Fibroblast of lung (primary cell): ENCODE data around the gene RGS7. TPM values are rescaled to one million over a fixed set of nuclear protein-coding genes. Genes with fewer than 3 reads are reported as not detected.
"Not testable (repeated sequence)": the region's sequence is repeated elsewhere in the genome, so short reads cannot be mapped to it uniquely, and the experiment has no call there.

Source experiments
- DNase-seq, 2 donors: peaks; one replicate each; pipeline versions ENCODE4 v3.0.0 to v3.0.0-alpha.2; 2010; ENCODE audit warnings: low read depth in 2 of 2
- H2AFZ ChIP-seq: 2 replicates; pipeline ENCODE4 v1.5.1; 2012; ENCODE audit warnings: low read length, control low read depth, inconsistent platforms
- H3K27ac ChIP-seq: 2 replicates; pipeline ENCODE4 v1.5.1; 2011; ENCODE audit warnings: low read length, control low read depth; ENCODE audit not compliant: insufficient read depth
- H3K27me3 ChIP-seq: 2 replicates; pipeline ENCODE4 v1.5.1; 2011; ENCODE audit warnings: mild to moderate bottlenecking, low read length; ENCODE audit not compliant: control insufficient read depth, insufficient read depth
- H3K36me3 ChIP-seq: 2 replicates; pipeline ENCODE4 v1.5.1; 2011; ENCODE audit warnings: low read length; ENCODE audit not compliant: control insufficient read depth, insufficient read depth
- H3K4me1 ChIP-seq: 2 replicates; pipeline ENCODE4 v1.5.1; 2011; ENCODE audit warnings: low read length; ENCODE audit not compliant: control insufficient read depth, insufficient read depth; ENCODE audit errors: extremely low read depth
- H3K4me2 ChIP-seq: 2 replicates; pipeline ENCODE4 v1.5.1; 2011; ENCODE audit warnings: low read length, control low read depth; ENCODE audit not compliant: insufficient read depth; ENCODE audit errors: extremely low read depth
- H3K4me3 ChIP-seq, 4 experiments: fragments of 200-600 bp in 1 of 4; sonication (generic) in 1 of 4; replicated peaks in 1 of 4; 2 replicates each; pipeline ENCODE4 v1.5.1; 2011 to 2016; ENCODE audit warnings: low read length in 4 of 4, low read depth in 3 of 4, mild to moderate bottlenecking in 3 of 4, control low read depth in 2 of 4, inconsistent platforms in 1 of 4, mixed read lengths in 1 of 4; ENCODE audit not compliant: insufficient read depth in 1 of 4; ENCODE audit errors: control extremely low read depth in 1 of 4
- H3K79me2 ChIP-seq: 2 replicates; pipeline ENCODE4 v1.5.1; 2012; ENCODE audit warnings: mild to moderate bottlenecking, low read length, inconsistent platforms; ENCODE audit not compliant: control insufficient read depth, insufficient read depth
- H3K9ac ChIP-seq: 2 replicates; pipeline ENCODE4 v1.5.1; 2011; ENCODE audit warnings: mild to moderate bottlenecking, low read length, control low read depth; ENCODE audit not compliant: insufficient read depth
- H3K9me3 ChIP-seq: 2 replicates; pipeline ENCODE4 v1.5.1; 2012; ENCODE audit warnings: low read depth, low read length; ENCODE audit not compliant: control insufficient read depth, insufficient read depth
- H4K20me1 ChIP-seq: 2 replicates; pipeline ENCODE4 v1.5.1; 2011; ENCODE audit warnings: low read length; ENCODE audit not compliant: control insufficient read depth, insufficient read depth; ENCODE audit errors: extremely low read depth
- CTCF ChIP-seq, 2 donors: IDR thresholded peaks in 1 of 2; conservative IDR thresholded peaks in 1 of 2; 1 replicate in 1 of 2; 2 replicates in 1 of 2; pipeline ENCODE4 v1.5.1; 2011 to 2012; ENCODE audit warnings: low read length in 2 of 2, control low read depth in 1 of 2, inconsistent platforms in 1 of 2, low read depth in 1 of 2, mild to moderate bottlenecking in 1 of 2
- EZH2 ChIP-seq: IDR thresholded peaks from 2 replicates; pipeline ENCODE4 v1.5.1; 2012; ENCODE audit warnings: low read length, control low read depth, mild to moderate bottlenecking; ENCODE audit errors: missing control alignments
- polyA plus RNA-seq, 2 donors: library from polyadenylated mRNA; depleted of rRNA in 1 of 2; stranded (reverse) in 1 of 2; unstranded in 1 of 2; fragments of >200 nt; gene quantifications; 2 replicates each; pipeline ENCODE4 v1.2.1, GENCODE V29; 2011 to 2012; ENCODE audit warnings: missing spikeins in 1 of 2
- total RNA-seq: library from RNA; depleted of rRNA; stranded (reverse); fragments of >200 nt; gene quantifications from 2 replicates; pipeline ENCODE4 v1.2.1, GENCODE V29; 2014

Gene RGS7
- total and polyA plus RNA-seq, 2 donors (not counting 1 experiment from before 2014, with no cell fraction given) = 3.6 to 4.2 TPM

GRCh38 chr1:241228339-241228738 is 128.7 kb downstream of the RGS7 start:
- no peak for DNase-seq
- TF ChIP-seq CTCF (conservative IDR thresholded peaks at IDR 0.05 in 1 of 2, IDR thresholded peaks at IDR 0.05 in 1 of 2; ENCODE audit: low read depth in 1 of 2, low read length in 2 of 2) (no peak), EZH2 (no peak)
- H3K27ac ChIP-seq = no peak overlapping the region
- H3K4me1 ChIP-seq = no peaks in the 10 kb centered on the region
- H3K9ac ChIP-seq = no peak overlapping the region
- no peak overlapping the region for H2AFZ ChIP-seq
- no peaks in the 10 kb centered on the region for H3K27me3 ChIP-seq
- H3K4me2 ChIP-seq = no peak overlapping the region
- H4K20me1 ChIP-seq = no peaks in the 10 kb centered on the region
- no peaks in the 10 kb centered on the region for H3K36me3 ChIP-seq
- H3K4me3 ChIP-seq = no peak overlapping the region
- no peaks in the 10 kb centered on the region for H3K9me3 ChIP-seq
- H3K79me2 ChIP-seq = no peaks in the 10 kb centered on the region

- no peaks in the 10 kb centered on the region for H3K9me3 ChIP-seq
- no peak overlapping the region for H3K9ac ChIP-seq
- no peaks in the 10 kb centered on the region for H3K4me1 ChIP-seq
- no peaks in the 10 kb centered on the region for H3K36me3 ChIP-seq
- H3K4me3 ChIP-seq = no peak overlapping the region
- no peak for DNase-seq
- no peak overlapping the region for H2AFZ ChIP-seq
- no peak overlapping the region for H3K4me2 ChIP-seq
- H4K20me1 ChIP-seq = no peaks in the 10 kb centered on the region
- no peaks in the 10 kb centered on the region for H3K27me3 ChIP-seq
- H3K79me2 ChIP-seq = no peaks in the 10 kb centered on the region
- H3K27ac ChIP-seq = no peak overlapping the region
- TF ChIP-seq EZH2 = no peak
- no peak for TF ChIP-seq CTCF (conservative IDR thresholded peaks at IDR 0.05 in 1 of 2, IDR thresholded peaks at IDR 0.05 in 1 of 2; ENCODE audit: low read depth in 1 of 2, low read length in 2 of 2)
Measured at GRCh38 chr1:241225741-241226140, 131.3 kb downstream of the RGS7 start.

GRCh38 chr1:241224189-241224588 is 132.8 kb downstream of the RGS7 start:
- H3K27ac ChIP-seq, H3K79me2 ChIP-seq, H2AFZ ChIP-seq, H3K4me2 ChIP-seq, H3K9me3 ChIP-seq, H3K36me3 ChIP-seq, H3K4me3 ChIP-seq, H4K20me1 ChIP-seq, H3K9ac ChIP-seq, DNase-seq, H3K27me3 ChIP-seq, H3K4me1 ChIP-seq: not testable (repeated sequence)

GRCh38 chr1:241222813-241223212 is 134.2 kb downstream of the RGS7 start:
- H3K4me2 ChIP-seq, H3K9ac ChIP-seq, H4K20me1 ChIP-seq, H3K27me3 ChIP-seq, H3K4me1 ChIP-seq, DNase-seq, H3K27ac ChIP-seq, H3K9me3 ChIP-seq, H3K36me3 ChIP-seq, H3K4me3 ChIP-seq, H3K79me2 ChIP-seq, H2AFZ ChIP-seq: not testable (repeated sequence)
